GM21717 (cell line): Measurements from ENCODE around the gene HDLBP.

Experiments used
- ATAC-seq: cut with Tn5 transposase; IDR thresholded peaks from one replicate; pipeline ENCODE4 v1.9.1; 2021; ENCODE audit warnings: mild to moderate bottlenecking, moderate library complexity; ENCODE audit not compliant: unreplicated experiment

The HDLBP gene

DNA sequence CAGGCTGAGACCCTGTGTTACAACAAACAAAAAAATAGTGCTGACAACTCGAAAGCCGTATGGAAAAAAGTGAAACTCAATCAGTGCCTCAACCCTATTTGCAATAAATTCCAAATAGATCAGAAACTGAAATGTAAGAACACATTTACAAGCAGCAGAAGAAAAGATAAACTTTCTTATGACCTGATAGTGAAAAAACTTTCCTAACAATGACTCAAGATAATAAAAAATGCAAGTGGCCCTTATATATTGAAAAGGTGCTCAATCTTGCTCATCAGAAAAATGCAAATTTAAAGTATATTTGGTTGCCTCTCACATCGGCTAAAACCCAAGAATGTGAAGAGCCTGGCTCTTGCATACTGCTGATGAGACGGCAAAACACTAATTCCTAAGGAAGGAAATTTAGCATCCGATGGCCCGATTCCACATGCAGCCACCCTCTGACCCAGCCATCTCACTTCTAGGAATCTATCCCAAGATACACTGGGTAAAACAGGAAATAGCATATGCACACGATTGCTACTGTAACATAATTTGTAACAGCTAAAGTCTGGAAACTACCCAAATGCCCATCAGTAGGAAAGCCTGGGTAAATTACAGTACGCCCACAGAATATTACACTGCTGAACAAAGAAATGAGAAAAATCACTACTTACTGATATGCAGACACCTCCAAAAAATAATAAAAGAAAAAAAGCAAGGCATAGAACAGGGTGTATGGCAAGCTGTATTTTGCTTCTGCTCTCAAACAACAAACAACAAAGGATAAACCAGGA, 56.8 kb downstream of the HDLBP start:
- no peak for ATAC-seq

DNA sequence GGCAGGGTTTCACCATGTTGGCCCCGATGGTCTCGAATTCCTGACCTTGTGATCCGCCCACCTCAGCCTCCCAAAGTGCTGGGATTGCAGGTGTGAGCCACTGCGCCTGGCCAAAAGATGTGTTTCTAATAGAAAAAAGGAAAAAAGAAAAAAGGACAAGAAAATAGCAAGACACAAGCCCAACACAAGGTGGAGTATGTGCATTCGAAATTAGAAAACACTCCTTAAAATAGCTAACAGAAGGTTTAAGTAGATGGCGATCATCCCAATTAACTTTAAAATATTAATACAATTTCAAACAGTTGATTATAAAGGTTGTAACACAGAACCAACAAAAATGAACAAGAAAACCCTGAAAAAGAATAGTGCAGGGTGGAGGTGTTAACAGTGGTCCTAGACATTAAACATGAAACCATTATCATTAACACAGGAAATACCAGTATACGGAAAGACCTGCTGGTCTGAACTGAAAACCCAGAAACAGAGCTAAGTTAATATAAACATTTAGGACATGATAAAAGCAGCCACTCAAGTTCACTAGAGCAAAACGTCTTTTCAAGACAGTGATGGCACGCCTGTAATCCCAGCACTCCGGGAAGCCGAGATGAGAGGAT, 57.9 kb downstream of the HDLBP start:
- no peak for ATAC-seq

DNA sequence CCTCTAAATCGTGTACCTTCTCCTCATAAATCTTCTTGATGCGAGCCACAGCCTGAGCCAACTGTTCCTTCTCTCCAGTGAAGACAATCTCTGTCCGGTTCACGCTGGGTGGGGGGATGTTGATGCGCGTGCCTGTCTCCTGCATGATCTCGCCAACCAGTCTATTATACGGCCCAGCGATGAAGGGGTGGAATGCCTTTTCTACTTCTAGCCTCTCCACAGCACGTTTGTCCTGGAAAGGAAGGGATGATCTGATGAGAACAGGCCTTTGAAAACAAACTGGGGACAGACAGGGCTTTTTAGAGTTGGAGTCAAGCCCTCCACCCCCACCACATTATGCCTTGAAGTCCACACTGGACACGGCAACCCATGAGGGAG, 59.3 kb downstream of the HDLBP start:
- ATAC-seq = no peak

DNA sequence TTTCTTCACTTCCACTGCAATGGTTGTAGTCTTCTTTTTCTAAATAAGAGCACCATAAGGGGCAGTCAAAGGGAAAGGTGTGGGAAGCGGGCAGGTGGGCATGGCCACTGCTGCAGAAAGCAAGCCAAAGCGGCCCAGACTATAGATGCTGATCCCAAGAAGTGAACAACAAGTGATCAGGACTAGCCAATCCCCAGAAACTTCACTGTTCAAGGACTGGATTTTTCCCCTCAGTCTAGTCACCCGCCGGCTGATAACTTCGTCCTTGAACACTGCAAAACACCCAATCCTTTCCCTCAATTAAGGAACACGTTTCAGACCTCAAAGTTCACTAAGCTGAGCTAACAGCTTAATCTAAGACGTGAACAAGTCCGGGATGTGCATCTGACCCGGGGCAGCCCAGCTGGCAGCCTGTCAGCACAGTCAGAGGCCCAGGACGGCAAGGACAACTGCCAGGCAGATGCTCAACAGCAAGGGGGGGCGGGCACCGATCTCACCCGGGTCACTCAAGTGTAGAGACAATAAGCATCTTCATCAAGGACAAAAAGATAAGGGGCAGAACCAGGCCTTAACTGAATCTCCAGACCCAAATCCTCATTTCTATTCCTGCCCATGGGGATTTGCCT, 59.8 kb downstream of the HDLBP start:
- no peak for ATAC-seq

DNA sequence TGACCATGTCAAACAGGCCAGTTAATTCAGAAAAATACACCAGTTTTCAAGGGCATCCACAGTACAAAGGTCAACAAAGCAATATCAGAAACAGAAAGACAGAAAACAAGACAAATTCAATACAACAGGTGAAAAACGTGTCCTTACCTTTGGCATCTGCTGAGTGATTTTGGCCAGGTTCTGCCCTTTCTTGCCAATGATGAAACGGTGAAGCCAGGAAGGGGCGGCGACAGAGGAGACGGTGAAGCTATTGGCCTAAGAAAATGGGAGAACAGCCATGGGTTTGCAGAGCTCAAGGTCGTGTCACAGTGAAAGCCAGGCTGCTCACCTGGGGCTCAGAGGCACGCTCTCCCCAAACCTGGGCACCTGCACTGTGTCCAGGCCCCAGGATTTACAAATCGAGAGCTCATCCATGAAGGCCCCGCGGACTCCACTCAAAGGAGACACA, 60.5 kb downstream of the HDLBP start:
- ATAC-seq = no peak

DNA sequence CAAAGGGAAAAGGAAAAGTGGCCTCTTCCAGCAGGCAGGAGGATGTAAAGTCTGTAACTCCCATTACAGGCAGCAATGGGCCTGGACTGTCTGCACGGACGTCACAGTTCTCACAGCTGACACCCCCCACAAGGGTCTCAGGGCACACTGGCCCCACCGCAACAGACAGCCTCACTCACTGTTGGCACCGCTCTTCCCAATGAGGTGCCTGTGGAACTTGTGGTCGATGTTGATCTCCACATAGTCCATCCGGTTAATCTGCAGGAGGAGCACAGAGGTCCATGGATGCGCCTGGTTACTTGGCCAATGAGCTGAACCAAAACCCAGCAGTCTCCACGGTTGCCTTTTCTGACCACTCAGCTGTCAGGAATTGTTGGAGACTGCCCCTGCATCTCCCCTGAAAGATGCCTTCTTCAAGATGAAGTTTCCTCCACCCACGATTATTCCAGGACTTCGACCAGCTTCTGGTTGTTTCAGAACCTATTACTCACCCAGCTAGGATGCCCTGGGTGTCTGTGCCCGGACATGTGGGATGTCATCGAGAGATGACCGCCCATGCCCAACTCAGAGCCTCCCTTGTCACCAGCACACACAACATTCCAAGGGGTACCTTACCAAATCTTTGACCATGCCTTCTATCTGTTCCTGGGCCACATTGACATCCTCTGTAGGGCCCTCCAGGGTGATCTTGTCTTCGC, 62.5 kb downstream of the HDLBP start:
- no peak for ATAC-seq

DNA sequence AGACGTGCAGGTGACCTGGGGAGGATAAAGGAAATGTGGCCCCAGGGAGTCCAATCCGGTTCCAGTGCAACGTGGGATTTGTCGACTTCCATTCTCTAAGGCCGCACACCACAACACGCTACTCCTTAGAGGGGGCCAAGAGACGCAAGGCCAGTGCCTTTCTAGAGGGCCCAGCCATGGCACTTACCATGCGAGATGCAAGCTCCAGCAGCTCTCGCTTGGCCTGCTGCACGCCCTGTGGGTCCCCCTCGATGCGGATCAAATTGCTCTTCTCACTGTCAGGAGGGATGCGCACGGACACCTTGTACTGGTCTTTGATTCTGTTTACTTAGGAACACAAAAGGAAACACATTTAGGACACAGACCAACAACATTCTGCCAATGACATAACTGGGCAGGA, 65.8 kb downstream of the HDLBP start:
- ATAC-seq = no peak

DNA sequence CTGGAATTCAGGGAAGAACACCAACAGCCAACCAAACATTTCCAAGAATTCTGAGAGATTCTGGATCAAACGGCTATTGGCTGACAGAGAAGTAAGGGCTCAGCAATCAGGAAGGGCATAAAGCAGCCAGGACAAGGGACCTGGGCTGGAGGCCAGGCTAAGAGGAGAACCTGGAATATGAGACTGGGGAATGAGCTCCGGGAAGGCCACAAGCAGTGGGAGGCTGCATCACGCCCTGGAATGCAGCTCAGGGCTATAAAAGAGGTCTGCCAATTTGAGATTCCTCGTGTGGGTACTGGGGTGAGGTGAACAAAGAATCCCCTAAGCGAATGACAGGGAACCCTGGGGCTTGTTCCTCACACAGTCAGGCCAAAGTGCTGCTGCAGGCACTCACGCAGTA, 66.6 kb downstream of the HDLBP start:
- no peak for ATAC-seq

DNA sequence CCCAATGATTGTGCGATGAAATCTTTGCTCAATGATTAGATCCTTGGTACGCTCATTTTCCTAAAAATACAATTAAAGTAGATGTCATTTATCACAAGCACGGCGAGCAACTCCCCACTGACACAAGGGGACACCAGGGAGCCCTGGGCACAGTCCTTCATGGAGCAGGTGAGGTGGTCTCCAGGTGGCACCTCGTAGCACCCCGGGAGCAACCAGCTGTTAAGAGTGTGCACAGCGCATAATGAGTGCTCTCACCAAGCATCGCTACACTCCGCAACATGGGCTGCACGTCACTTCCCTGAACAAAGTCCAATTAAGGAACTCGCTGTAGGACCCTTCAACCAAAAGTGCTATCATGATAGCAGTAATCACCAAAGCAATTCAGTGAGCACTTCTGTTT, 67.2 kb downstream of the HDLBP start:
- no peak for ATAC-seq

DNA sequence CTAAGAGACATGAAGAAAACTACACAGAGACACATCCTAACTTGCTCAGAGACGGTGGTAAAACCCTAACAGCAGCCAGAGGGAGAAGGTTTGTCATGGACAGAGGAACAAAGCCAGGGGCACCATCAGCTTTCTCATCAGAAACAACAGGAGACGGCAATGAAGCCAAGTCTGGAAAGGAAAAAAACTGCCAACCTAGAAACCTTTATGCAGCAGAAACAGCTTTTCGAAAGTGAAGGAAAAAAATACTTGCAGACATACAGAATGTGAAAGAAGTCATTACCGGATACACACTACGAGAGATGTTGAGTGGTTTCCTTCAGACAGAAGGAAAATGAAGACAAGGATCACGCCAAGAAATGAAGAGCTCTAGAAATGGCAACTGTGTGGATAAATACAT, 71.1 kb downstream of the HDLBP start:
- ATAC-seq = no peak

DNA sequence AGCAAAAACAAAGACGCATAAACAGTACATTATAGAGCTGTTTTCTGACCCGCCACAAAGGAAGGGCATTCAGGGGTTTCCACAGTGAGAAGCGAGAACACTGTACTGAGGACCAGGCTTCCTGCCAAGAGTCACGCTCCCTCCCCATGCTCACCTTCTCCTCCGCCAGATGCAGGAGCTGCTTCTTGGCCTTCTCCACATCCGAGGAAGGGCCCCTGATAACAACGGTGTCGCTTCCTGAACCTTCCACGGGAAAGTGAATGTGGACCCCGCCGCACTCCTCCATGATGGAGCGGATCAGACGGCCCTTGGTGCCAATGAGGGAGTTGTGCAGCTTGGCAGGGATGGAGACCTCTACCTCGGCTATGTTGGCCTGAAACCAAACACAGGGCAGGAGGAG, 73.2 kb downstream of the HDLBP start:
- no peak for ATAC-seq

DNA sequence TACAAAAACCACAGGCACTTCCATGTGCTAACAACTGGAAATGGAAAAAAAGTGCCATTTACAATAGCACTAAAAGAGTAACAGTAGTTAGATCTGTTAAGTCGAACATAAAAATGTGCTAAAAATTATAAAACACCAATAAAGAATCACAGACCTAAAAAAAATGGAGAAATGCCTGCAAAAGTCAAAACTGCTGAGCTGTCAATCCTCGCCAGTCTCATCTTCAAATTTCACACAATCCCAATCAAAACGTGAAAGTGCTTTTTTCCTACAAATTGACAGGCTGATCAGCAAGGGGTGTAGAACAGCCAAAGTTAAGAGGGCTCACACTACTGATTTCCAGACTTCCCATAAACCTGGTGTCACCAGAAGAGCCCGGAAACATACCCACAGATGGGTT, 73.8 kb downstream of the HDLBP start:
- no peak for ATAC-seq

DNA sequence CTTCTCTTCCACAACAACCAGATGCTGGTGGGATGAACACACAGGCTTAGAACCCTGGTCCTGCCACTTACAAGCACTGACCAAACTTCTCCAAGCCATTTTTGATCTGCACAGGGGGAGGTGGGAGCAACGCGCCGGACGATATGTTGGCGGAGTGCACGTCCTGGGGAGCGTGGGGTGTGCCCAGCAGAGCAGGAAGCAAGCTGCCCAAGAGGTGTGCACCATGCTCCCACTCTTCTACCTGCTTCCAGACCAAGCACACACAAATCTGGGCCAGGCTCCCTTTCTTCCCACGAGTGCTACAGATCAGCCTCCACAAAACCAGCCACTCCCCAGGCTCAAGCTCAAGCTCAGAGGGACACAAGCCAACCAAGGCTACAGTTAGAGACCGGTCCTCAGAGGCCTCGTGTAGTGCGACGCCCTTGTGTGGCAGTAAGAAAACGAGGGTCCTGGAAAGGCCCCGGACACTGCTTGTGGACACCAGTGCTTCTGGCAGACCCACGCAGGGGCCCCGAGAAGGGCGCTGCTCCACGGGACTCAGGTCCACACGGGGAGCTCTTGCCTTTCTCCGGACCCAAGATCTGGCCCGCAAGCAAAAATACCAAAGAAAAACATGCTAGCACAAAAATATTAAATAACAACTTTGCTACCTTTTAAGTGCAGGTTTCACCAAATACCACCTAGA, 75.0 kb downstream of the HDLBP start:
- ATAC-seq = no peak

DNA sequence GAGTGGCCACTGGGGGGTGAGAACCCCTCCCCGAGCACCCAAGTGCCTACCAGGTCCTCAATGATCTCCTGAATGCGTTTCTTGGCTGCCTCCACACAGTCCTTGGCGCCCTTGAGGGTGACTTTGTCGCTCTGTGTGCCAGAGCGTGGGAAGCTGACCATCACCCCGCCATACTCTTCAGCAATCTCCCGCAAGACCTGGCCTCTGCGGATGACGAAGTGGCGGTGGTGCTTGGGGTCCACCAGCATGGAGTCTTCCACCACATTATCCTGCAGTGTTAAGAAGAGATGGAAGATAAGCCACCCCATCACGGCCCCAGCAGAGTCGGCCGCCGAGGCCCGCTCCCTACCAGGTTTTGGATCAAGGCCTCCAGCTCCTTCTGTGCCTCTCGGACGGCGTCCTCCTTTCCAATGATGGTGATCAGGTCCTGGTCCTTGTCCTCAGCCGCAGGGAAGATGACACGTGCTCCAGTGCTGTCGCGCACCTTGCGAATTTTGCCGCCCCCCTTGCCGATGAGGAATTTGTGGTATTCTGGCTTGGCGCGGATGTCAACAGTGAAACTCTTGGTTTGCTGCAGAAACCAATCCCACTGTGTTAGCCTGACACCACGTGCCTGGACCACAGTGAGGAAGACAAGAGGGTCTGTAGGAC, 75.8 kb downstream of the HDLBP start:
- no peak for ATAC-seq

DNA sequence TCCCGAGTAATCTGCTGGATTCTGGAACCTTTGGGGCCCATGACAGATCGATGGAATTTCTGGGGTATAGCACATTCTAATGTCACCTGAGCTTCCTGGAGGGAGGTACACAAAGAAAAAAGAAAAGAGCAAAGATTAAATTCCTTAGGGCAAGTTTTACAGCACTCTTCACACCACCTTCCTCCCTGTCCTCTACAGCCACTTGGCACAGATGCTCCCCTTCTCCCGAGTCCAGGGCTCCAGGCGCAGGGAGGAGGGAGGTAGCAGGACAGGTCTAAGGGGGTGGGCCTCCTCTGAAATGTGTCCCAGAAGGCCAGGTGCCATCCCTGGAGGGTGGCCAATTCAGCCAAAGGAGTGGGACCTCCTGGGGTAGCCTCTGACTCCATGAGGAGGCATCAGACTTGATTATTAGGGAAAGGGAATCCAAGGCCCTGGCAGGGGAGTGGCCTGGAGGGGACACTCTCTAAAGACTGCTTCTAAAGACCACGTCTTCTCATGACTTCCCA, 76.7 kb downstream of the HDLBP start:
- no peak for ATAC-seq

DNA sequence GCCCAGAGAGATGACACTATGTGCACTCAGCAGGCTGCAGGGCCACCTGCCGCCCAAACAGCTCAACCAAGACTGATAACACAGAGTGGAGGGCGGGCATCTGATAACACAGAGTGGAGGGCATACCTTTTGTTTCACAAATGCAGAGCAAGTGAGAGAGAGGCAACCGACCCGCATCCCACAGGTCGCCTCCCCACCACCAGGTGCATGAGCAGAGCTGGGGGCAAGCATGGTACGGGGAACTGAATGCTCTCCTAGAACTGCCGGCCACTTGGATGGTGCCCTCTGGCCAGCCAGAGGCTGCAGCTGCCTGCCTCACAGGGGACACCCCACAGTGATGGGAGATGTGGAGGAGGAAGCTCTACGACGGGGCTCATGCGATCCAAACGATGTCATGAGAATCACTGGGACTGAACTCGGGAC, 77.5 kb downstream of the HDLBP start:
- ATAC-seq = no peak

DNA sequence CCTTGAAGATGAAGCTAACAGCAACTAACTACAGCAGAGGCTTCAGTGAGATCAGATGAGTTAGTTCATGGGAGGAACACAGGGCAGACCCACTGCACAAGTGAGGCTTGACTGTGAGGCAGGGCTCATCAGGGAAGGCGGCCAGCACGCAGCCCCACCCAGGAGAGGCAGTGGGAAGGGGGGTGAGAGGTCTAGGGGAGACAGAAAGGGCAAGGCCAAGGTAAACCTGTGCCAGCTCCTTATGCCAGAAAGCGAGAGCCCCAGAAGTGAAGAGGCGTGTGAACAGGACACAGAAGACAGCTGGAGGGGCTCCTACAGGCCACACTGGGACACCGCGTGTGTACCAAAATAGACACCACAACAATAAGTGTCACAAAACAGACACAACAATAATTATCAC, 78.4 kb downstream of the HDLBP start:
- ATAC-seq = no peak

DNA sequence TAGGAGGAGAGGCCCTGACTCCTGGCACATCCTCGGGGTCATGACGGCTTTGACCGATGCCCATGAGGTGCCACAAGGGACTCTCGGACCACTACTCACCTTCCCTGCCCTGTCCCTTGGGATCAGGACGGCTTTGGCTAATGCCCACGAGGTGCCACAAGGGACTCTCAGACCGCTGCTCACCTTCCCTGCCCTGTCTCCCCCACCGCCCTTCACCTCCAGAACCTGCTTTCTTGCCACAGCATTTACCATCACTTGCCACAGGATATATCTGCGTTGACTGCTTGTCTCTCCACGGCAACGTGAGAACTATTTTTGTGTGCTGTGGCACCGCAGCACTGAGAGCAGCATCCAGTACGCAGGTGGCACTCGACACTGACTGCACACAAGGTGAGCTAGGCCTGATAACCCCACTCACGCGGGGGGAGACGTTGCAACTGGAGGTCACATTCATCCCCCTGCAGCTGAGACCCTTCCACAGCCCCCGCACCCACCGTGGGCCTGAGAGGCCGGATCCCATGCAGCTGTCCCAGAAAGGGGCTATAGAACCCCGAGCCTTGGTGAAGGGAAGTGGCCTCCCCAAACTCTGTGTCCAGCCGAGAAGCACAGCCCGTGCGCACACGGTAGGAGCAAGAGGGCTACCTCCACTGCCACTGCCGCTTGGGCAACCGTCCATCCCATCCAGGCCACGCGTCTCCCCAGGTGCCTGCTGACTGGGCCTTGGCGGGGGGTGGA, 79.4 kb downstream of the HDLBP start:
- ATAC-seq = no peak

DNA sequence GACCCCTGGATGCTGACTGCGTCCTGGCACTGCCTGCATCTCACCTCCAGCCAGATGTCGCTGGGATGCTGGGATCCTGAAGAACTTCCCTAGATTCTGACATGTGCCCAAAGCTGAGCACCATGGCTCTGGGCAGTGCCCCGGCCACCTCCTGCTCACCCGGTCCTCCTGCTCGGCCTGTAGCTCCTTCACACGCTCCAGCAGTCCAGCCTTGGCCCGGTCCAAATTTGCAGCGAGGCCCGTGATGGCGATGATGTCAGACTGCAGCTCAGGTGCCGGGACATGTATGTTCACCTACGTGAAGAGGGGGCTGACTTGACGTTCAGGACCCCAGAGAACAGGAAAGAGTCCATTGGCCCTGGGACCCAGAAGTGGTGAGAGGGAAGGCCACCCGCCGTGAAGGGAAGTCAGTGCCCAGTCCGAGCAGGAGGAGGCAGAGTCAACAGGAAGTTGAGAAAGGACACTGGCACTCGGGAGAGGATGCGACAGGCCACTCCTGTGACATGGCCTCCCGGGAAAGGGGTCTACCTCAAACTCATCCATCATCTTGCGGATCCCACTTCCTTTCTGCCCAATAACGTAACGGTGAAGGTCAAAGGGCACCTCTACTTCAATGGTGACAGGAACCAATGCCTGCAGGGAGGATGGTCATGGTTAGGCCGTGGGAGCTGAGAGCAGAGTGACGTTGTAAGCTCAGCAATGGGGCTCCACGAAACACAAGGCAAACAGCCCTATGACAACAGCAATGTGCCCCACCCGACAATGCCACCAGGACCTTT, 80.3 kb downstream of the HDLBP start:
- no peak for ATAC-seq
